Stimulated activated CD4-positive, alpha-beta T cell treated with anti-CD3 and anti-CD28 coated beads, TNF-alpha, amount 100 ng/mL, for 48 hours (primary cell): ENCODE measurements around the gene XRN2.

Source experiments
- DNase-seq, 3 donors: peaks; one replicate each; pipeline ENCODE4 v3.0.0-alpha.2; 2020; ENCODE audit warnings: low read depth in 3 of 3

The XRN2 gene

GRCh38 chr20:21301940-21302663, 1.0 kb upstream of the XRN2 start:
- no peak for DNase-seq

GRCh38 chr20:21302664-21303060, 469 bp upstream of the XRN2 start:
- DNase-seq: no peak

GRCh38 chr20:21303872-21304586, 898 bp downstream of the XRN2 start:
- no peak for DNase-seq

GRCh38 chr20:21308340-21308739, 5.2 kb downstream of the XRN2 start:
- DNase-seq: no peak

GRCh38 chr20:21309678-21310467, 6.7 kb downstream of the XRN2 start:
- DNase-seq: no peak

- DNase-seq: no peak
These were observed 9.8 kb downstream of the XRN2 start for GRCh38 chr20:21312813-21313474.

- no peak for DNase-seq
These were observed 12.0 kb downstream of the XRN2 start for GRCh38 chr20:21315138-21315537.

- DNase-seq: no peak
These were observed 19.1 kb downstream of the XRN2 start for GRCh38 chr20:21322083-21322710.

GRCh38 chr20:21322921-21323331, 19.8 kb downstream of the XRN2 start:
- DNase-seq: no peak

GRCh38 chr20:21323640-21324039, 20.5 kb downstream of the XRN2 start:
- no peak for DNase-seq

- DNase-seq: no peak
These were observed 21.0 kb downstream of the XRN2 start for GRCh38 chr20:21324126-21324525.

- no peak for DNase-seq
These were observed 22.2 kb downstream of the XRN2 start for GRCh38 chr20:21325296-21325695.

GRCh38 chr20:21326700-21327099, 23.6 kb downstream of the XRN2 start:
- no peak for DNase-seq

- no peak for DNase-seq
These were observed 33.5 kb downstream of the XRN2 start for GRCh38 chr20:21336455-21337151.

- no peak for DNase-seq
These were observed 35.2 kb downstream of the XRN2 start for GRCh38 chr20:21338291-21338690.

- DNase-seq: no peak
These were observed 36.4 kb downstream of the XRN2 start for GRCh38 chr20:21339499-21339898.

GRCh38 chr20:21340991-21341697, 38.0 kb downstream of the XRN2 start:
- no peak for DNase-seq

- no peak for DNase-seq
These were observed 39.7 kb downstream of the XRN2 start for GRCh38 chr20:21342656-21343345.

- DNase-seq: no peak
These were observed 41.2 kb downstream of the XRN2 start for GRCh38 chr20:21344206-21344900.
